ENCODE measurements around the gene AKAP8L. TPM values are rescaled to one million over a fixed set of nuclear protein-coding genes. Genes with fewer than 3 reads are reported as not detected.

AKAP8L gene
- total and polyA plus RNA-seq, 2 donors (not counting 1 experiment from before 2014, with no cell fraction given), result 184 to 211 TPM

- H3K4me2 ChIP-seq (replicated peaks; ENCODE audit: low read depth, low read length, poor library complexity, severe bottlenecking), result peak overlapping the region; percentile 18
- H3K9ac ChIP-seq (ENCODE audit: low read length), result no peak overlapping the region
- H3K79me2 ChIP-seq (ENCODE audit: control insufficient read depth, insufficient read depth, low read length), result peaks cover 48% of the 10 kb centered on the region
- H3K27me3 ChIP-seq (replicated peaks in 1 of 4; ENCODE audit: control extremely low read depth in 1 of 4, control insufficient read depth in 3 of 4, insufficient read depth in 4 of 4, low read length in 3 of 4), result no peaks in the 10 kb centered on the region
- no peak for ATAC-seq (ENCODE audit: low read depth)
- no peaks in the 10 kb centered on the region for H3K9me3 ChIP-seq (ENCODE audit: control extremely low read depth in 1 of 3, control insufficient read depth in 2 of 3, insufficient read depth in 1 of 3, low read length in 2 of 3)
- Mint-ChIP-seq H3K4me1 (peaks cover 9% of the 10 kb centered on the region), H3K27me3 (no peaks in the 10 kb centered on the region), H3K9me3 (ENCODE audit: insufficient read depth) (no peaks in the 10 kb centered on the region), H3K4me3 (no peak overlapping the region), H3K27ac (peak overlapping the region; percentile 12)
- ChIA-PET CTCF (no interaction called here), POLR2A (no interaction called here)
- H3K4me1 ChIP-seq (ENCODE audit: control insufficient read depth in 2 of 2, insufficient read depth in 2 of 2, low read length in 2 of 2), result peaks cover 0 to 3% of the 10 kb centered on the region in 2 donors
- H3K36me3 ChIP-seq (replicated peaks in 1 of 2; ENCODE audit: control extremely low read depth in 1 of 2, control insufficient read depth in 1 of 2, extremely low read depth in 1 of 2, insufficient read depth in 2 of 2, low read length in 1 of 2), result peaks cover 6 to 37% of the 10 kb centered on the region in 2 experiments
- TF ChIP-seq CTCF (IDR thresholded peaks at IDR 0.05), result no peak
- no peak for TF ChIP-seq EZH2 (IDR thresholded peaks at IDR 0.05; ENCODE audit: borderline replicate concordance, insufficient read depth, low read depth, low read length, poor library complexity, severe bottlenecking)
- H2AFZ ChIP-seq (ENCODE audit: insufficient read depth, low read depth, low read length, poor library complexity, severe bottlenecking), result no peak overlapping the region
- intact Hi-C loops (cut with micrococcal nuclease), result no loop called here
- DNase-seq, result no peak
- H3K27ac ChIP-seq (ENCODE audit: low read length in 2 of 2), result peak overlapping the region in 1 of 2 donors; percentile 38
- no peak overlapping the region for H3K4me3 ChIP-seq (ENCODE audit: control extremely low read depth in 1 of 5, extremely low read depth in 1 of 5, insufficient read depth in 1 of 5, low read depth in 2 of 5, low read length in 4 of 5)
- H4K20me1 ChIP-seq (ENCODE audit: control insufficient read depth, insufficient read depth, low read length, poor library complexity, severe bottlenecking), result peaks cover 32% of the 10 kb centered on the region
- no CpG with 5 or more reads among the region's 2 CpGs for WGBS (ENCODE audit: insufficient coverage)
Measured at GRCh38 chr19:15390814-15391213, 28.0 kb downstream of the AKAP8L start.

GRCh38 chr19:15381864-15382263, 36.9 kb downstream of the AKAP8L start:
- Mint-ChIP-seq H3K4me3 (peak overlapping the region; percentile 97), H3K27me3 (no peaks in the 10 kb centered on the region), H3K4me1 (peaks cover 30% of the 10 kb centered on the region), H3K27ac (peak overlapping the region; percentile 88), H3K9me3 (ENCODE audit: insufficient read depth) (no peaks in the 10 kb centered on the region)
- Histone ChIP-seq H3K36me3 (replicated peaks in 1 of 2; ENCODE audit: control extremely low read depth in 1 of 2, control insufficient read depth in 1 of 2, extremely low read depth in 1 of 2, insufficient read depth in 2 of 2, low read length in 1 of 2) (peaks cover 3 to 6% of the 10 kb centered on the region in 2 experiments), H3K27ac (ENCODE audit: low read length in 2 of 2) (no peak overlapping the region), H3K27me3 (replicated peaks in 1 of 4; ENCODE audit: control extremely low read depth in 1 of 4, control insufficient read depth in 3 of 4, insufficient read depth in 4 of 4, low read length in 3 of 4) (no peaks in the 10 kb centered on the region), H3K4me3 (ENCODE audit: control extremely low read depth in 1 of 5, extremely low read depth in 1 of 5, insufficient read depth in 1 of 5, low read depth in 2 of 5, low read length in 4 of 5) (no peak overlapping the region), H4K20me1 (ENCODE audit: control insufficient read depth, insufficient read depth, low read length, poor library complexity, severe bottlenecking) (peaks cover 30% of the 10 kb centered on the region), H3K79me2 (ENCODE audit: control insufficient read depth, insufficient read depth, low read length) (peaks cover 39% of the 10 kb centered on the region), H3K9me3 (ENCODE audit: control extremely low read depth in 1 of 3, control insufficient read depth in 2 of 3, insufficient read depth in 1 of 3, low read length in 2 of 3) (no peaks in the 10 kb centered on the region), H2AFZ (ENCODE audit: insufficient read depth, low read depth, low read length, poor library complexity, severe bottlenecking) (no peak overlapping the region), H3K4me1 (ENCODE audit: control insufficient read depth in 2 of 2, insufficient read depth in 2 of 2, low read length in 2 of 2) (peaks cover 20% of the 10 kb centered on the region in 2 donors), H3K9ac (ENCODE audit: low read length) (no peak overlapping the region), H3K4me2 (replicated peaks; ENCODE audit: low read depth, low read length, poor library complexity, severe bottlenecking) (no peak overlapping the region)
- no CpG with 5 or more reads among the region's 6 CpGs for WGBS (ENCODE audit: insufficient coverage)
- DNase-seq, result no peak
- no peak for TF ChIP-seq EZH2 (IDR thresholded peaks at IDR 0.05; ENCODE audit: borderline replicate concordance, insufficient read depth, low read depth, low read length, poor library complexity, severe bottlenecking)
- CTCF ChIA-PET, result interaction anchor here (1.3 kb wide), 1 partner anchor 174 kb away, joined by 3 read pairs; no protein-coding TSS in a partner anchor
- POLR2A ChIA-PET, result no interaction called here
- intact Hi-C loops (cut with micrococcal nuclease), result no loop called here
- no peak for ATAC-seq (ENCODE audit: low read depth)
